ENCODE results near the gene MRPS10.

The MRPS10 gene

GRCh38 chr6:42227173-42227850 lies 9.7 kb upstream of the MRPS10 start:
- TF ChIP-seq CTCF (IDR thresholded peaks at IDR 0.05), result no peak

GRCh38 chr6:42226645-42227143 lies 9.0 kb upstream of the MRPS10 start:
- TF ChIP-seq CTCF (IDR thresholded peaks at IDR 0.05), result no peak

GRCh38 chr6:42226161-42226611 lies 8.5 kb upstream of the MRPS10 start:
- no peak for TF ChIP-seq CTCF (IDR thresholded peaks at IDR 0.05)

- no peak for TF ChIP-seq CTCF (IDR thresholded peaks at IDR 0.05)
Observed at GRCh38 chr6:42225419-42225818, 7.8 kb upstream of the MRPS10 start.

GRCh38 chr6:42225029-42225339 lies 7.3 kb upstream of the MRPS10 start:
- no peak for TF ChIP-seq CTCF (IDR thresholded peaks at IDR 0.05)

GRCh38 chr6:42224222-42225028 lies 6.8 kb upstream of the MRPS10 start:
- no peak for TF ChIP-seq CTCF (IDR thresholded peaks at IDR 0.05)

GRCh38 chr6:42222448-42222847 lies 4.8 kb upstream of the MRPS10 start:
- no peak for TF ChIP-seq CTCF (IDR thresholded peaks at IDR 0.05)

Measured in LNCAP (cell line).